PC-3 (cell line): ENCODE data around the gene EED. TPM values are rescaled to one million over a fixed set of nuclear protein-coding genes. Genes with fewer than 3 reads are reported as not detected.

Source experiments
- ATAC-seq: fragments of 200-7000 bp; cut with Tn5 transposase; 2 replicates; pipeline ENCODE4 v1.9.1; 2020; ENCODE audit warnings: mild to moderate bottlenecking, moderate library complexity
- BruUV-seq: library from RNA; stranded (reverse); fragments of 400-500 nt; replicated peaks from 2 replicates; lab custom pipeline; 2021; lab: Mats Ljungman, UMichigan
- CTCF ChIA-PET: fragments of 300-600 bp; sonication (Branson Sonifier 250); formaldehyde crosslinking; loops from one replicate; lab custom pipeline; 2022; ENCODE audit warnings: antibody characterized with exemption; lab: Charles Lee
- POLR2A ChIA-PET: fragments of 300-600 bp; sonication (Branson Sonifier 250); formaldehyde crosslinking; loops from one replicate; lab custom pipeline; 2022; ENCODE audit warnings: antibody characterized with exemption; ENCODE audit not compliant: unreplicated experiment; lab: Charles Lee
- DNase-seq: peaks from one replicate; pipeline ENCODE4 v3.0.0-alpha.2; 2015
- H2AFZ ChIP-seq: fragments of 300-600 bp; sonication (generic); 2 replicates; pipeline ENCODE4 v1.6.0; 2016; ENCODE audit warnings: antibody characterized with exemption, low read length
- H3F3A ChIP-seq: fragments of 300-600 bp; sonication (generic); one replicate; pipeline ENCODE4 v1.6.0; 2017; ENCODE audit warnings: antibody characterized with exemption, low read length, control low read depth, mild to moderate bottlenecking; ENCODE audit not compliant: unreplicated experiment
- H3K27ac ChIP-seq: fragments of 300-600 bp; sonication (generic); 2 replicates; pipeline ENCODE4 v1.5.1; 2016; ENCODE audit warnings: mild to moderate bottlenecking, low read length
- H3K27me3 ChIP-seq: fragments of 300-600 bp; sonication (generic); 2 replicates; pipeline ENCODE4 v1.6.1; 2016; ENCODE audit warnings: low read length, mixed read lengths
- H3K36me3 ChIP-seq: fragments of 300-600 bp; sonication (generic); 2 replicates; pipeline ENCODE4 v1.6.1; 2016; ENCODE audit warnings: low read depth, mixed run types, low read length, mixed read lengths
- H3K4me1 ChIP-seq: fragments of 300-600 bp; sonication (generic); 2 replicates; pipeline ENCODE4 v1.5.1; 2016; ENCODE audit warnings: low read length; ENCODE audit not compliant: insufficient read depth
- H3K4me2 ChIP-seq: fragments of 300-600 bp; sonication (generic); 2 replicates; pipeline ENCODE4 v1.6.0; 2016; ENCODE audit warnings: low read length
- H3K4me3 ChIP-seq: fragments of 300-600 bp; sonication (generic); 2 replicates; pipeline ENCODE4 v1.5.1; 2016; ENCODE audit warnings: mild to moderate bottlenecking, low read length, mixed read lengths
- H3K79me2 ChIP-seq: fragments of 300-600 bp; sonication (generic); 2 replicates; pipeline ENCODE4 v1.6.1; 2017; ENCODE audit warnings: low read length, mixed read lengths
- H3K9ac ChIP-seq: fragments of 300-600 bp; sonication (generic); 2 replicates; pipeline ENCODE4 v1.6.0; 2016; ENCODE audit warnings: mild to moderate bottlenecking, low read length
- H3K9me2 ChIP-seq: fragments of 300-600 bp; sonication (generic); replicated peaks from 2 replicates; pipeline ENCODE4 v1.6.1; 2016; ENCODE audit warnings: mixed run types, low read length, mixed read lengths
- H3K9me3 ChIP-seq: fragments of 300-600 bp; sonication (generic); 2 replicates; pipeline ENCODE4 v1.6.1; 2016; ENCODE audit warnings: low read length, mixed read lengths
- H4K20me1 ChIP-seq: fragments of 300-600 bp; sonication (generic); 2 replicates; pipeline ENCODE4 v1.6.1; 2016; ENCODE audit warnings: low read length, mixed read lengths
- CTCF ChIP-seq: fragments of 300-600 bp; sonication (generic); conservative IDR thresholded peaks from 2 replicates; pipeline ENCODE4 v1.5.1; 2017; ENCODE audit warnings: antibody characterized with exemption, low read depth, mild to moderate bottlenecking, low read length
- EZH2 ChIP-seq: fragments of 300-600 bp; sonication (generic); IDR thresholded peaks from one replicate; pipeline ENCODE4 v1.6.1; 2017; ENCODE audit warnings: antibody characterized with exemption, mild to moderate bottlenecking, low read length; ENCODE audit not compliant: unreplicated experiment
- EZH2phosphoT487 ChIP-seq: fragments of 300-600 bp; sonication (generic); IDR thresholded peaks from 2 replicates; pipeline ENCODE4 v1.6.1; 2018; ENCODE audit warnings: mild to moderate bottlenecking, antibody characterized with exemption, low read length, borderline replicate concordance
- intact Hi-C: fragments of 100-400 bp; cut with micrococcal nuclease; formaldehyde crosslinking; loops from 2 replicates; pipeline ENCODE4 v1.9.0; 2023
- total RNA-seq: library from RNA; depleted of rRNA; stranded (reverse); fragments of >200 nt; gene quantifications from 2 replicates; pipeline ENCODE4 v1.2.3, GENCODE V29; 2014

The EED gene
- total RNA-seq, 1 experiment from 2014 or later = 17.6 TPM

DNA sequence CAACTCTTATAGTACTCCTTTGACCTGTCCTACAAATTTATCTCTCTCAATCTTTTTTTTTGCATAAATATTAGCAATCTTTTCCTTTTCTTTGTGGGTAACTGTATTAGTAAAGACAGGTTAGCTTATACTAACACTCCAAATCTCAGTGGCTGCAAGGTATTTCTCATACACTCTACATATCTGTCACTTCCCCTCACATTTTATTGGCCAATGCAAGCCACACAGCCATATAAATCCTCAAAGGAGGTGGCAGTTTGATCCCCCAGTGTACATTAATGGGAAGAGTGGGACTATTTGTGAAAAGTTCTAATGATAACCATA is 42.6 kb upstream of the EED start:
- Histone ChIP-seq H3F3A (no peaks in the 10 kb centered on the region), H3K27ac (no peak overlapping the region), H3K9me2 (no peaks in the 10 kb centered on the region), H3K4me3 (no peak overlapping the region), H3K4me2 (no peak overlapping the region), H3K9me3 (no peaks in the 10 kb centered on the region), H4K20me1 (no peaks in the 10 kb centered on the region), H3K4me1 (no peaks in the 10 kb centered on the region), H3K9ac (no peak overlapping the region), H3K36me3 (no peaks in the 10 kb centered on the region), H2AFZ (no peak overlapping the region), H3K79me2 (no peaks in the 10 kb centered on the region), H3K27me3 (no peaks in the 10 kb centered on the region)
- CTCF ChIA-PET = no interaction called here
- intact Hi-C loops = no loop called here
- DNase-seq (no peak), ATAC-seq (no peak)
- no TSS peak for BruUV-seq
- POLR2A ChIA-PET = no interaction called here
- TF ChIP-seq EZH2 = no peak
- no peak for TF ChIP-seq EZH2phosphoT487
- TF ChIP-seq CTCF = no peak

GRCh38 chr11:86204356-86204755 is 40.2 kb upstream of the EED start:
- CTCF ChIA-PET = no interaction called here
- DNase-seq (no peak), ATAC-seq (no peak)
- intact Hi-C loops = no loop called here
- no peak overlapping the region for H3K4me2 ChIP-seq
- no peaks in the 10 kb centered on the region for H3K79me2 ChIP-seq
- H4K20me1 ChIP-seq = no peaks in the 10 kb centered on the region
- no peaks in the 10 kb centered on the region for H3K27me3 ChIP-seq
- H3K9me3 ChIP-seq = no peaks in the 10 kb centered on the region
- no TSS peak for BruUV-seq
- no peak overlapping the region for H3K9ac ChIP-seq
- H3K4me3 ChIP-seq = no peak overlapping the region
- H3K27ac ChIP-seq = no peak overlapping the region
- no peaks in the 10 kb centered on the region for H3F3A ChIP-seq
- no peaks in the 10 kb centered on the region for H3K4me1 ChIP-seq
- POLR2A ChIA-PET = no interaction called here
- H2AFZ ChIP-seq = no peak overlapping the region
- TF ChIP-seq CTCF = no peak
- no peak for TF ChIP-seq EZH2
- TF ChIP-seq EZH2phosphoT487 = no peak
- no peaks in the 10 kb centered on the region for H3K9me2 ChIP-seq
- H3K36me3 ChIP-seq = no peaks in the 10 kb centered on the region

- H3K9me2 ChIP-seq = no peaks in the 10 kb centered on the region
- no peaks in the 10 kb centered on the region for H3K27me3 ChIP-seq
- H2AFZ ChIP-seq = no peak overlapping the region
- ChIA-PET POLR2A (no interaction called here), CTCF (no interaction called here)
- no peak overlapping the region for H3K9ac ChIP-seq
- no peak for TF ChIP-seq EZH2phosphoT487
- TF ChIP-seq CTCF = no peak
- TF ChIP-seq EZH2 = no peak
- no peak overlapping the region for H3K4me2 ChIP-seq
- BruUV-seq = no TSS peak
- no peaks in the 10 kb centered on the region for H3K79me2 ChIP-seq
- ATAC-seq = no peak
- H4K20me1 ChIP-seq = no peaks in the 10 kb centered on the region
- no peak for DNase-seq
- H3K36me3 ChIP-seq = no peaks in the 10 kb centered on the region
- no peaks in the 10 kb centered on the region for H3F3A ChIP-seq
- intact Hi-C loops = no loop called here
- no peak overlapping the region for H3K27ac ChIP-seq
- no peaks in the 10 kb centered on the region for H3K9me3 ChIP-seq
- no peaks in the 10 kb centered on the region for H3K4me1 ChIP-seq
- H3K4me3 ChIP-seq = no peak overlapping the region
These were observed 38.9 kb upstream of the EED start for GRCh38 chr11:86205421-86206336.
